ENCODE data around the gene HCRTR1.

Gene HCRTR1

DNA sequence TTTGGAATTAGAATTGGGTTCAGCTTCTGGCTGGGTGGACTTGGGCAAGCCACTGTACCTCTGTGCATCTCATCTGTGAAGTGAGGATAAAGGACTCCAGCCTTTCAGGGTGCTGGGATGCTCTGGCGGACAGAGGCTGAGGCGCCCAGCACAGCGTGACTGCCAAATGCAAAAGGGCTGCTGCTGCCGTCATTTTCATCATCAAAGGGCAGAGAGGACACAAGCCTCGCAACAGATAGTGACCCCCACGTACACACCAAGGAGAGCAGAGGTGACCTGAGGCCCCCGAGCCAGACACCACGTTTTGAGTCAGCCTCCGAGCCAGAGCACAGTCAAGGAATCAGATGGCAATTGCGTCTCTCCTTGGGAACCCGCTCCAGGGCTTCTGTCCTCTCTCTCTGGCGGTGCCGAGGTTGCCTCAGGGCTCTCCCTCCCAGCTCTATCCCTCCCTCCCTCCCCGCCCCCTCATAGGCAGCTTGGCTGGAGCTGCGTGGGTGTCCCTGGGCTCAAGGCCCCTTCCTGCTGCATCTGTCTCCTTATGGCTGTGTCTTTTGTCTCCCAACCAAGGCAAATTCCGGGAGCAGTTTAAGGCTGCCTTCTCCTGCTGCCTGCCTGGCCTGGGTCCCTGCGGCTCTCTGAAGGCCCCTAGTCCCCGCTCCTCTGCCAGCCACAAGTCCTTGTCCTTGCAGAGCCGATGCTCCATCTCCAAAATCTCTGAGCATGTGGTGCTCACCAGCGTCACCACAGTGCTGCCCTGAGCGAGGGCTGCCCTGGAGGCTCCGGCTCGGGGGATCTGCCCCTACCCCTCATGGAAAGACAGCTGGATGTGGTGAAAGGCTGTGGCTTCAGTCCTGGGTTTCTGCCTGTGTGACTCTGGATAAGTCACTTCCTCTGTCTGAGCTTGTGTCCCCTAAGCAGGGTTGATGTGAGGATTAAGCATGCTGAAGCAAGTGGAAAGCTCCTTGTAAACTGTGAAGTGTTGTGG is 9.0 kb downstream of the HCRTR1 start:
- DNase-seq: peak; percentile 17

DNA sequence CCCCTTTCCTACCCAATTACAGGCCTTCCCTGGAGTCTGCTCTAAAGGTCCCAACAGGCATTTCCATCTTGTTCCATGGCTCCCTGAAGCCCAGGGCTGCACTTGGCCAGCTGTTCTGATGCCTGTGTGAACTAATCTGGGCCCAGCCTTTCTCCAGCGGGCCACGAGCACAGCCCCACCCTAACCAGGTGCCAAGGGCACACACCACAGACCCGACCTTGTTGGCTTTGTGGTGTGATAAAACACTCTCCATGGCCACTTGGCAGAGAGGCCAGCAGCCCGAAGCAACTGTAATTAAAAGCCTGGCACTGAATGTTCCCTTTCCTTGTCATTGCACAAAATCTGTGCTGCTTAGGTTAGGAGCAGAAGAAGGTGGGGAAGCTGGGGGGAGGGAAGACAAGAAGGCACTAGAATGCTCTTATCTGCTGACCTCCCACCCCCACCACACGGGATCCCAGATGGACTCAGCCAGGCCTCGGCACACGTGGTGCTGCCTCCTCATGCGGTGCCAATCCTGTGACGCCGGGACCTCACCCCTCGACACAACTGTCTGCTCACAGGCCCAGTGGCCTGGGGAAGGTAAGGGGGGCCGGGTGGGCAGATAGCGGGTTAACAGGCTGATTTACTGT is 9.9 kb downstream of the HCRTR1 start:
- DNase-seq: no peak

DNA sequence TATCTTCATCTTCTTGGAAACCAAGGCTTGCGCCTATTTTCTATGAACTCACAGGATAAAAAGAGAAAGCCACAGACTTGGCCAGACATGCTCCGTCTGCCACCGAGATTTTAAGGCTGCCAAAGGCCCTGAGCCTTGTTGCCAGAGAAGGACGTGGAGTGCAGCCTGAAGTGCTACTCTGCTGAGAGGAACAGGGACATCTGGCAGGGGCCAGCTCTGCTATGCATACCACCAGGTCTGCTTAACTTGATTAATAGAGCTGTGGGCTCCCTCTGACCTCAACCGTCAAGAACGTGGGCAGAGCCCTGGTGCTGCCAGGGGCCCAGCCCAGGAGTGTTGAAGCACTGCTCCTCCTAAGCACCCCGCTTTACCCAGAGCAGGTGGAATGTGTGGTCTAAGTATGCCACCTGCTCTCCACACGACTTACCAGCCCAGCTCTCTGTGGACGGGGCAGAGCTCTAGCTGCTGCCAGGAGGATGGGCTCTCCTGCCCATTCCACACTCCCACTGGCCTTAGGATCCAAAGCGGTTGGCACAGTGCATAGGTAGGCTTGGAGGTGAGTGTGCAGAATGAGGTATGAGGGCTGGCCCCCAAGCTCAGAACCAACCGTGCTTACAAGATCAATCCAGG is 10.6 kb downstream of the HCRTR1 start:
- DNase-seq: peak; percentile 24

- DNase-seq: peak; percentile 19
Observed at GRCh38 chr1:31628931-31629556, 11.6 kb downstream of the HCRTR1 start.

DNA sequence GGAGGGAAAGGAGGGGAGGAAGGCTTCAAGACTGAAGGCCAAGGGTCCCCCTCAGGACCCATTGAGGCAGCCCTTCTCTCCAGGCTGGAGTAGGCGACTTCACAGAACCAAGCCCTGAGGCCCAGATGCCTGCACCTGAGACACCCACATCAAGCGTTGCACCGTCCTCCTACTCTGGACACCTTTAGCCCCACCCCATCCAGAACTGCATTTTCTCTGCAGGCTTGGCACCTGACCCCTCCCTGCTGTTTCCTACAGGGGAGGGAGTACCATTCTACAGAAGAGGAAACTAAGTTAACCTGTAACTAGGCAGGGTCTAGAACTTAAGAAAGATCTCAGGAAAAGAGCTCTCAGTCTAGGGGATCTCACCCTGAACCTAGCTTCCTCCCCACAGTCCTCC is 15.2 kb downstream of the HCRTR1 start:
- no peak for DNase-seq

DNA sequence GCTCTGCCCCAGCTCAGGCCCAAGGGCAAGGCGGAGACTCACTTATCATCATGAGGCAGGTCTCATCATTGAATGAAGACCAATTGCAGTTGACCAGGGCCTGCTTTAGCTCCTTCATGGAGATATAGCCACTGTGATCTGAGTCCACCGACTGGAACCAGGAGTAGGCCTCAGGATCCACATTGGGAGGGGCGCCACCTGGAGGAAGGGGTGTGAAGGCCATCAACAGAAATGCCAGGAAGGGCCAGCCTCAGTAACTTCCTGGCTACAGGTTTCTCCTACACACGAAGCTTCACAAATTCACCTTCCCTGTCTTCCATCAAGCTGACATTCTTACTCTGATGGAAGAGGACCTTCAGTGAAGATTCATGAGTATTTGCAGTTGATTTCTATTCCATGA is 15.6 kb downstream of the HCRTR1 start:
- no peak for DNase-seq

DNA sequence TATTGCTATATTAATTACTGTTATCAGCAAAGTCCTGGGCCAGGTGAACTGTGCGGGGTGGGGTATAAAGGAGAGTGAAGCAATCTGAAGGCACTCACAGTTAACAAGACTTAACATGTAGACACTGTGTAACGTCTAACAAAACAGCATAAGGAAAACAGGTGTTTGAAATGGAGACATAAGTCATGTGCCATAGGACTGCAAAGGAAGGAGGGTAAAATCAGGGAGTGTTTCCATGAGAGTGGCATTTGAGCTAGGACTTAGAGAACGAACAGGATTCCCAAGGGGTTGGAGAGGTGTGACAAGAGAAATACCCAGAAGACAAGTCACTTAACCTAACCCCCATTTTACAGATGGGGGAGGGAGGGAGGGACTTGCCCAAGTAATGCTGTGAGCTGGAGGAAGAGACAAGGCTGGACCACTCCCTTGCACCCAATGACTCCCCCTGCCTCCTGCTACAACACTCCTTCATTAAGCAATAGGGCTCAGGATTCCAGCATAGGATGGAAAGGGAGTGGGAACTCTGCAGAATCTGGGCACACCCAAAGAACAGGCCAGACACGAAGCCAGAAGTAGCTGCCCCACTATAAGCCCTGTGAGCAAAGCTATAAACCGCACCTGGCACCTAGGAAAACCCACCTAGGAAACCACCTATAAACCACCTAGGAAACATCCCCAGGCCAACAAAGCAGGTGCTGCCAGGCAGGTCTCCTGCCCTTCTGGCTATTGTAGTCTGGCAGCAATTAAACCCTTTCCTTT is 20.6 kb downstream of the HCRTR1 start:
- DNase-seq: no peak

GRCh38 chr1:31639543-31639942 is 22.1 kb downstream of the HCRTR1 start:
- DNase-seq: peak; percentile 68

DNA sequence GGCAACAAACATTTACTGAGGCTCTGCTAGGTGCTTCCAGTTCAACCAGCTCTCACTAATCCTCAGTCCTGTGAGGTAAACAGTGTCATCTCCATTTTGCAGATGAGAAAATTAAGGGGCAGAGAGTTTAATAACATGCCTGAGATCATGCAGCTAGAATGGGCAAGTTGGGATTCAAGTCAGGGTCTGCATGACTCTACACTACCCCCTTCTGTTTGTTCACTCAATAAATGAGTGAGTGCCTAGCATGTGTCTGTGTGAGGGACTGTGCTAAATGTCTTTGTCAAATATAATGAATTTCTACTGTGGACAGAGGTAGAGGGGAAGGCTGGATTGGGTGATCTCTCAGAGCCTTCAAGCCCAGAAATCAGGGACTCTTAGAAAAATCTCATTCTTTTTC is 22.7 kb downstream of the HCRTR1 start:
- DNase-seq: no peak

DNA sequence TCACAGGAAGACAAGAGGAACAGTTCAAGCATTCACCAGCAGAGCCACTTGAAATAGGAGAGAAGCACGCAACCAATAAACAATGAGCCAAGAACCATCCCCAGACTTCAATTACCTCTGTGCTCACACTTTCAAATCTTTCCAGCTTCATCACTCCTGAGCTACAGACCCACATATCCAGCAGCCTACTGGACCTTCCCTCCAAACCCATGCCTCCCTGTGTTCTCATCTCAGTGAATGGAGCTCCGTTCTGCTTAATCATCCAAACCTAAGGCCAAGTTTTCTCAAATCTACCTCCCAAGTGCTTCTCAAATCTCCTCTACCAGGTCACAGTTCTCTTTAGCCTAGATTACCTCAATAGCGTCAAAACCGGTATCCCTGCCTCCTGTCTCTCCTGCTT is 23.5 kb downstream of the HCRTR1 start:
- DNase-seq: no peak

DNA sequence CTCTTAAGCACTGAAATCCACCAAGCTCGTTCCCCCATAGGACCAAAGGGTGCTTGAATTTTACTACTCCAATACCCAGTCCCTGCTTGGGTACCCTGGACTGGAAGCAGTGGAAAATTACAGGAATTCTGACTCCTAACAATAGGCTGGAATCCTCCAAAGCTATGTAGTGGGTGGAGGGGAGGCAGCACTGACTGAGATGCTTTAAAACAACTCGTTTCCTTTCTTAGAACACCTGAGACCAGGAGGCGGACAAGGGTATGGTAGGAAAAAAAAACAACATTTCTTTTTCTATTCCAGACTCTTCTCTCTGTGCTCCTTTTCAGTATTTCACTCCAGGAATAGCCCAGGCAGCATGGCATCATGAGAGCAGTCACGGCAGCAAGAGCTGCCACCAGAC is 24.9 kb downstream of the HCRTR1 start:
- no peak for DNase-seq

GRCh38 chr1:31642897-31643296 is 25.4 kb downstream of the HCRTR1 start:
- DNase-seq: no peak

DNA sequence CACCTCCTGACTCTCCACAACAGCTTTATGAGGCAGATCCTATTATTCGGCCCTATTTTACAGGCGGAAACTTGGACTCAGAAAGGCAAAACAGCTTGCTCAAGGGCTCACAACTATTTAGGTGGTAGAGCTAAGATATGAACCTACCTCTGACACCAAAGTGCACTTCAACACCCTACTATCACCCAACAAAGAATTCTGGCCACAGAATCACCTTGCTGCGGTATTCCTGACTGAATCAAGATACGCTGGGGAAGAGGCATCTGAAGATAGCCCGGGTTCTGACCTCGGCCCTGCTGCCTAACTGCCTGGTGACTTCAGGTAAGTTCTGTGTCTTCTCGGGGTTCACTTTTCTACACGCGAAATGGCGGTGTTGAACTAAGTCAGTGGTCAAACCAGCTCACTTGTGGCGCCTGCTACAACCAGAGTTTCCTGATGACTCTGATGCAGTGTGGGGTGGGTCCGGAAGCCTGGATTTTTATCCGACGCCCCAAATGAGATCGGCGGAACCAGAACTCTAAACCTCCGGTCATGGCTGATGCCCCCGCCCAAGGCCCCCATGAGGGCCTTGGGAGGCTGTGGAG is 26.6 kb downstream of the HCRTR1 start:
- no peak for DNase-seq

GRCh38 chr1:31644560-31645273 is 27.2 kb downstream of the HCRTR1 start, which contains the start of gene PEF1:
PEF1 (minus strand) TSS chr1:31644876; CDS start chr1:31644864, 12 bp downstream.
- DNase-seq: peak; percentile 98

DNA sequence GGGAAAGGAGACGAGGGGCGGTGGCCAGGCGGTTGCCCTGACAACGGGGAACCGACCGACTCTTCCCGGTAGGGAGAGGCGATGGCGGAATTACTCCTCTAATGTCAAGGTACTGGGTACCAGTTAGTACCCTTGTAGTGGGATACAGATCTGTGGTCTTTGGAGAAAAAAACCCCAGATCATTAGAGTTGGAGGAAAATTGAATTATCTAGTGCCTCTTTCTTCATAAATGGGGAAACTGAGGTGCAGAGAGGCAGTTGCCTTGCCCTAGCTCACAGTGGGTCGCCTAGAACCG is 27.7 kb downstream of the HCRTR1 start:
- DNase-seq: no peak

- DNase-seq: no peak
Observed at GRCh38 chr1:31646259-31646960, 28.9 kb downstream of the HCRTR1 start.

- DNase-seq: peak; percentile 80
Observed at GRCh38 chr1:31647106-31647505, 29.6 kb downstream of the HCRTR1 start.

DNA sequence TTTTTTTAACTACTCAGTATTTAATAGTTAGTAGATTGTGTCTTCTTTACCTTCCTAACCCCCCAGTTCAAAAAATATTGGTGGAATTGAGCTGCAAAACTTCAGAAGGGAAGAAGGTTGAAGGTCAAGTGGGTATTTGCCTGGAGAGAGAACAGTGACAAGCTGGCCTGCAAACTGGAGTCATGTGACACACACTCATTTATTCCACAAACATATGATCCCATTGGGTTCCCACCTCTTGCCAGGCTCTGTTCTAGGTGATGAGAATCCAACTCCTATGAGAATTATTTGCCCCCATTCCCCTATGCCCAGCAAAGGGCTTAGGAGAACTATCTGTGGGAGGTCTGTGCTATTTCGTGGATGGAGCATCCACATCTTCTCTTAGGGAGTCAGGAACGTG is 30.7 kb downstream of the HCRTR1 start:
- no peak for DNase-seq

GRCh38 chr1:31648641-31649357 is 31.3 kb downstream of the HCRTR1 start:
- no peak for DNase-seq

Measured in fibroblast of skin of abdomen (primary cell).